Cardiac fibroblast (primary cell): ENCODE measurements around the gene NNMT.

ENCODE experiments used
- DNase-seq, 2 donors: peaks; one replicate each; pipeline versions ENCODE4 v3.0.0 to v3.0.0-alpha.2; 2010; ENCODE audit warnings: low read depth in 2 of 2
- H3K4me3 ChIP-seq, 2 donors: replicated peaks in 1 of 2; 1 replicate in 1 of 2; 2 replicates in 1 of 2; pipeline ENCODE4 v1.5.1; 2011; ENCODE audit warnings: low read depth in 2 of 2, low read length in 2 of 2, mild to moderate bottlenecking in 2 of 2, moderate library complexity in 1 of 2
- CTCF ChIP-seq: IDR thresholded peaks from one replicate; pipeline ENCODE4 v1.5.1; 2011; ENCODE audit warnings: low read depth, mild to moderate bottlenecking, low read length, inconsistent platforms

The NNMT gene

GRCh38 chr11:114262681-114263512 lies 33.3 kb upstream of the NNMT start:
- H3K4me3 ChIP-seq, result no peak overlapping the region
- peak; percentile 67 to 82 for DNase-seq
- peak; percentile 69 for TF ChIP-seq CTCF

- TF ChIP-seq CTCF, result no peak
- peak in 1 of 2 donors; percentile 42 for DNase-seq
- H3K4me3 ChIP-seq, result no peak overlapping the region
Measured at GRCh38 chr11:114263513-114264170, 32.6 kb upstream of the NNMT start.

- TF ChIP-seq CTCF, result no peak
- no peak for DNase-seq
- H3K4me3 ChIP-seq, result no peak overlapping the region
Measured at GRCh38 chr11:114264381-114264780, 31.8 kb upstream of the NNMT start.

- DNase-seq, result no peak
- H3K4me3 ChIP-seq, result no peak overlapping the region
- TF ChIP-seq CTCF, result no peak
Measured at GRCh38 chr11:114265122-114265878, 30.9 kb upstream of the NNMT start.

GRCh38 chr11:114269498-114269897 lies 26.7 kb upstream of the NNMT start:
- no peak for TF ChIP-seq CTCF
- H3K4me3 ChIP-seq, result no peak overlapping the region
- no peak for DNase-seq

- no peak for TF ChIP-seq CTCF
Measured at GRCh38 chr11:114270531-114271270, 25.5 kb upstream of the NNMT start.

More at GRCh38 chr11:114270531-114271270, 25.5 kb upstream of the NNMT start:
- DNase-seq, result no peak
- H3K4me3 ChIP-seq, result no peak overlapping the region
